Upper lobe of left lung (tissue), 4 donors: ENCODE data around the gene INPP4B.

Source experiments
- EP300 ChIP-seq, 4 donors: sonication (generic); formaldehyde crosslinking; IDR thresholded peaks; one replicate each; pipeline ENCODE4 v1.5.1; 2017; ENCODE audit warnings: antibody characterized with exemption in 4 of 4, control low read depth in 2 of 4
- POLR2A ChIP-seq, 4 donors: fragments of 450-650 bp; IDR thresholded peaks; one replicate each; pipeline ENCODE4 v1.5.1; 2016 to 2017; ENCODE audit warnings: antibody characterized with exemption in 4 of 4, mild to moderate bottlenecking in 2 of 4
- POLR2AphosphoS5 ChIP-seq, 2 donors: sonication (generic); formaldehyde crosslinking; IDR thresholded peaks; one replicate each; pipeline ENCODE4 v1.5.1; 2017; ENCODE audit warnings: antibody characterized with exemption in 2 of 2
- TF ChIP-seq, protein P1 (sequence below), 6 experiments: fragments of 450-650 bp in 4 of 6; fragments of 200-600 bp in 2 of 6; sonication (generic) in 2 of 6; IDR thresholded peaks; one replicate each; pipeline ENCODE4 v1.5.1; 2016 to 2019; ENCODE audit warnings: antibody characterized with exemption in 6 of 6

- TF ChIP-seq, protein P1, sequence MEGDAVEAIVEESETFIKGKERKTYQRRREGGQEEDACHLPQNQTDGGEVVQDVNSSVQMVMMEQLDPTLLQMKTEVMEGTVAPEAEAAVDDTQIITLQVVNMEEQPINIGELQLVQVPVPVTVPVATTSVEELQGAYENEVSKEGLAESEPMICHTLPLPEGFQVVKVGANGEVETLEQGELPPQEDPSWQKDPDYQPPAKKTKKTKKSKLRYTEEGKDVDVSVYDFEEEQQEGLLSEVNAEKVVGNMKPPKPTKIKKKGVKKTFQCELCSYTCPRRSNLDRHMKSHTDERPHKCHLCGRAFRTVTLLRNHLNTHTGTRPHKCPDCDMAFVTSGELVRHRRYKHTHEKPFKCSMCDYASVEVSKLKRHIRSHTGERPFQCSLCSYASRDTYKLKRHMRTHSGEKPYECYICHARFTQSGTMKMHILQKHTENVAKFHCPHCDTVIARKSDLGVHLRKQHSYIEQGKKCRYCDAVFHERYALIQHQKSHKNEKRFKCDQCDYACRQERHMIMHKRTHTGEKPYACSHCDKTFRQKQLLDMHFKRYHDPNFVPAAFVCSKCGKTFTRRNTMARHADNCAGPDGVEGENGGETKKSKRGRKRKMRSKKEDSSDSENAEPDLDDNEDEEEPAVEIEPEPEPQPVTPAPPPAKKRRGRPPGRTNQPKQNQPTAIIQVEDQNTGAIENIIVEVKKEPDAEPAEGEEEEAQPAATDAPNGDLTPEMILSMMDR (IDR thresholded peaks at IDR 0.05), result no peak
- TF ChIP-seq POLR2A (IDR thresholded peaks at IDR 0.05) (no peak), POLR2AphosphoS5 (IDR thresholded peaks at IDR 0.05) (no peak), EP300 (IDR thresholded peaks at IDR 0.05) (no peak)
These were observed 804.3 kb downstream of the INPP4B start for GRCh38 chr4:142041788-142042187.
